ENCODE measurements around the gene KCNJ11.

Gene KCNJ11

DNA sequence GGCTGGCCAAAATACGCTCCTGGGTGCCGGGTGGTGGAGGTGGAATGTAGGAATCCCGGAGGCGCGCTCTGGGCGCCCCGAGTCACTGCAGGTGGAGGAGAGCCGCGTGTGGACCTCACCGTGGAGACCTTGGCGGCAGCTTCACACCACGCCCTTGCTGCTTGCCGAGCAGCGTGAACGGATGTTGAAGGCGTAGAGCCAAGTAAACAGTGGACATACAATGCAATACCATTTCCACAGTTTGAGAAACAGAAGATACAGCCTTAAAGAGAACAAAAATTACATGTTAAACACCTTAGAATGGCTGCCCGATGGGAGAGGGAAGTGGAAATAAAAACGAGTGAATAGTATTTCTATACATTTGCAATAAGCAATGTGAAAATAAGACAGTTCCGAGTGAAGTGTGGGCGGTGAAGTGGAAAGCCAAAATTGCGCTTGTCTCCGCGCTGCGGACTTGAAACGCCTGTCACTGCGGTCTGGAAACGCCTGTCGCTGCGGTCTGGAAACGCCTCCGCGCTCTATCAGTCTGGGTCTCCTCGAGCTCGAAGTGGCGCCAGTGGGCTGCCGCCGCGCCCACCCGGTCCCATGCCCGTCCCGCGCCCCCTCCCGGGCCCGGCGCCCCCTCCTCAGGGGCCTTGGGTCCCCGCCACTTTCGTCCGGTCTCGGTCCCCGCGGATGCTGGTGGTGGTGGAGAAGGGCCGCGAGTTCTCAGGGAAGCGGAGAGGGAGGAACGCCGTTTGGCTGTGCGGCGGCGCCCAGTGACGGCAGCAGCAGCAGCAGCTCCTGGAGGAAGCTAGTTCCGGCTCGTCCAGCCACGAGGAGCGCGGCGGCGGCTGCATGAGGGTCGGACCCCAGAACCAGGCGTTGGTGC lies 35.3 kb downstream of the KCNJ11 start:
- DNase-seq, result peak; percentile 80 to 87 (median 83)

DNA sequence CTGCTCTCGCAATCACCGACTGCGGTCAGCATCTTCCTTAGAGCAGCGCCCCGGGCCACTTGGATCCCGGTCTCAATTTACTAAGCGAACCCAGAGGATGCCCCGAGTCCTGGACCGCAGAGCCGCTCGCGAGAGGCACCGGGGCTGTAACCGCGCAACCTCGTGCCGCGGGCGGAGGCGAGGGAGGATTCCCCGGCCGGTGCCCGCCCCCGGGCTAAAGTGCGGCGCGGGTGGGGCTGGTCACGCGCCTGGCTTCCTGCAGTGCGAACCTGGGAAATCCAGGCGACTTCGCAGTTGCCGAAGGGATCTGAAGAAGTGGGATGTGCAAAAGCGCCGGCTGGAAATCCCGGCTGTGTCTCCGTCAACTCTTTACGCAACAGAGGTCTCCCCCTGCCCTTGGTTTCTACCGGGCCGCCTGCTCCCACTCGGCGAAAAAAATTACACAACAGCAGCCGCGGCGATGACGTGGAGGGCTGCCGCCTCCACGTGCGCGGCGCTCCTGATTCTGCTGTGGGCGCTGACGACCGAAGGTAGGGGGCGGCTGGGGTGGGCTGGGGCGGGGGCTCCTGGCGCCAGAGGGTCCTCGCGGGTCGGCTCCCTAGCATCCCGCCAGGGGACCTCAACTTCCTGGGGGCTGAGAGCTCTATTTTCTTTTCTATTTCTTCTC lies 36.8 kb downstream of the KCNJ11 start, which contains the start of gene NCR3LG1:
Gene NCR3LG1 (plus strand): TSS at position 291 of the 667 bp plus-strand sequence. CDS start 170 bp downstream, at position 461.
- peak; percentile 98 for DNase-seq

DNA sequence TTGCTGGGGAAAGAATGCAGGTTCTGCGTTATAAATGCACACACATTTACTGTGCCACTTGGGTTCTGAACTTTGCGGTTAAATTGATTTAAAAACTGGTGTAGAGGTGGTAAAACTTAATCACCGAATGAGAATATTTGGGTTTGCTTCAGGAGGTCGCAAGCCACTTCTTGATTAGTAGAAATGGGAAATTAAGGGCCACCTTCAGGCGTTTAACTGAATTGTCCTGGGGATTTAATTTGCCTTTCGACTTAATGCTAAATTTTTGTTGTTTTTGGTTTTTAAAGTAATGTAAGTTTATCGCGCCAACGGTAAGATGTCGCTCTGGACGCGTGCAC lies 37.3 kb downstream of the KCNJ11 start:
- DNase-seq, result no peak

DNA sequence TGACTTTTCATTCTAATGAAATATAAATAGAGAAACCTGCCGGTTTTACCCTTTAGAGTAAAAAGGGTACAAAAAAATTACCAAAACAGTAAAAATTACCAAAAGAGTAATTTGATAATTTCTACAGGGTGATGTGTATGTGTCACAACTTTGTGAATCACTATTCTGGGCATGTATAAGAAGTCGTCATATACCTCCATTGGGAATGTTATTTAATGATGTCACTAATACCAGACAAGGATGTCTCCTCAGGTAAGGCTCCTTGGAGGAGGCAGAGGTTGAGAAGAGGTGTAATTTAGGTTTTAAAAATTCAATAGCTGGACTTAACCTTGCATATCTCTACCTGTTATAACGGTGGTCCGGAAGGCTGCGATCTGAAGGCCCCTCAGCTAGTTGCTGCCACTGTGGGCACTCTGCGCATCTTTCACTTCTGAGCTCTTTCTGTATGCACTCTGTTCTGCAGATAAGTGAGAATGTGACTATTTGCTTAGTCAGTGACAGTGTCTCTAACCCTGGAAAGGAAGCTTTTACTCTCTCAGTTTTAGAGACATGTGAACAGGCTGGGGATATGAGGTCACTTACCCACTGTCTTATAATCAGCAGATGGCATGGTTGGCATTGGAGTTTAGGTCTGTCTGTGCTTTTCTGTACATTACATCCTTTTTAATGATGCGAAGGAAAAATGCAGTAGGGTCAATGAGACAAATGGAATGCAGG lies 37.8 kb downstream of the KCNJ11 start:
- peak; percentile 49 to 67 (median 55) for DNase-seq

DNA sequence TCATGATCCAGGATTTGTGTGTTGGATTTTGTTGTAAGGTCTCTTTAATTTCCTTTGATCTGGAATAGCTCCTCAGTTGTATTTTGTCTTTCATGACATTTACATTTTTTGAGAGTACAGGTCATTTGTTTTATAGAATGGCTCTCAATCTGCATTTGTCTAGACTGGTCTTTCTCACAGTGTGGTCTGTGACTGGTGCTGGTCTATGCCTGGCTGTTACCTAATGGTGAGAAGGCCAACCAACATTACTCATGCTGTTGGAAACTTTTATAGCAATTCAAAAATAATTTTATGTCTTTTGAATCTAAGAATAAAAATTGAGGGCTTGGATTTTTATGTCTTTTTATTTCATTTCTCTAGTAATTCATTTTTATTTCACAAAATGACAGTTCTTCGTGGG lies 40.8 kb downstream of the KCNJ11 start:
- DNase-seq, result no peak

DNA sequence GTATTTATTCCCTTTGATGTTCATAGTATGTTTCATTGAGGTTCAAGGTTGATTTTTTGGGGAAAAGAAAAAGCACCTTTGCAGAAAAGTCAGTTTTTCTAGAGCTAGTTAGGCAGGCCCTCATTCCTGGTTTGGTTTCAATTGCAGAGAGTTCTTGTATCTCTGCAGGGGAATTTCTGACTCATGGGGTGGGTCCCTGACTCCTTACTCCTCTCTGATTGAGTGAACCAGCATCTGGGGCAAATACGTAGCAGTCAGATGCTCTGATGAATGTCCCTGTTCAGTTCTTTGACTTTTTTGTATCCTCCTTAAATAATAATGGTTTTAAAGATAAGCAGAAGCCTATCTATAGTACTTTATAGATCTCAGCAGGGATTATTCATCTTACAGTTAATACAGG lies 44.6 kb downstream of the KCNJ11 start:
- DNase-seq, result peak in 2 of 3 donors; percentile 23 to 27

DNA sequence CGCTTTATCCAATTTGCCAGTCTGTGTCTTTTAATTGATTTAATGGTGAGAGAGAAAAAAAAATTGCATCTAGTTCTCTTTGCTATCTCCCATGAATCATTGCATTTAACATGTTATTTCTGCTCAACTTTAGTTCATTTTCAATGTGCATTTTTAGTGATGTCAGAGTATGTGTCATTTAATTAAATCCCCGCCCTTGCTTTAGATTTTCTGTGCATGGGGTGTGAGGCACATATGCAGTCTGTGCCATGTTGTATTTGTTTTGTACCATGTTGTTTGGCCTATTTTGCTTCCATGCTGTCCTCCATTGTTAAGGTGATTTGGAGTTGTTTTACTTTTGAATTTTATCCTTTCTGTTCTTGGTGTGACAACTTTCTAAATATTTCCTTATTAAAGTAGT lies 45.2 kb downstream of the KCNJ11 start:
- no peak for DNase-seq
